CD4-positive, alpha-beta T cell (primary cell): Measurements from ENCODE around the gene ALK. TPM values are rescaled to one million over a fixed set of nuclear protein-coding genes. Genes with fewer than 3 reads are reported as not detected.

Experiments used
- ATAC-seq: fragments of 200-7000 bp; cut with Tn5 transposase; one replicate; pipeline ENCODE4 v1.10.0; 2022; ENCODE audit warnings: mild to moderate bottlenecking; ENCODE audit not compliant: poor library complexity
- CTCF ChIA-PET: fragments of 350-600 bp; sonication (Branson Sonifier 250); formaldehyde crosslinking; loops from one replicate; lab custom pipeline; 2021; ENCODE audit warnings: antibody characterized with exemption, inconsistent platforms; lab: Charles Lee
- POLR2A ChIA-PET: fragments of 350-600 bp; sonication (Branson Sonifier 250); formaldehyde crosslinking; loops from one replicate; lab custom pipeline; 2021; ENCODE audit warnings: antibody characterized with exemption, inconsistent platforms; lab: Charles Lee
- DNase-seq, 14 experiments: peaks; one replicate each; pipeline ENCODE4 v3.0.0-alpha.2; 2013 to 2020; ENCODE audit warnings: mixed read lengths in 2 of 14
- H3K27ac ChIP-seq, 2 donors: one replicate each; pipeline versions ENCODE4 v1.5.1 to v1.7.0; 2013; ENCODE audit warnings: low read length in 2 of 2, low read depth in 1 of 2, mild to moderate bottlenecking in 1 of 2
- H3K27me3 ChIP-seq, 2 experiments: 1 replicate in 1 of 2; 2 replicates in 1 of 2; pipeline versions ENCODE4 v1.6.1 to v1.7.0; 2013; ENCODE audit warnings: low read length in 2 of 2, control low read depth in 1 of 2, mild to moderate bottlenecking in 1 of 2, moderate library complexity in 1 of 2; ENCODE audit not compliant: insufficient read depth in 2 of 2, control insufficient read depth in 1 of 2
- H3K36me3 ChIP-seq: one replicate; pipeline ENCODE4 v1.6.1; 2013; ENCODE audit warnings: low read length, control low read depth; ENCODE audit not compliant: insufficient read depth
- H3K4me1 ChIP-seq: one replicate; pipeline ENCODE4 v1.6.1; 2013; ENCODE audit warnings: low read length, control low read depth; ENCODE audit not compliant: insufficient read depth
- H3K4me3 ChIP-seq: one replicate; pipeline ENCODE4 v1.5.1; 2013; ENCODE audit warnings: mild to moderate bottlenecking, low read length, moderate library complexity
- H3K9me3 ChIP-seq, 2 experiments: 1 replicate in 1 of 2; 2 replicates in 1 of 2; pipeline versions ENCODE4 v1.6.1 to v1.7.0; 2013; ENCODE audit warnings: low read length in 2 of 2, mild to moderate bottlenecking in 2 of 2, control low read depth in 1 of 2, moderate library complexity in 1 of 2; ENCODE audit not compliant: control insufficient read depth in 1 of 2, insufficient read depth in 1 of 2
- H3K27ac Mint-ChIP-seq: one replicate; pipeline ENCODE4 v1.8.0; 2020; ENCODE audit warnings: mixed read lengths
- H3K27me3 Mint-ChIP-seq: one replicate; pipeline ENCODE4 v1.8.0; 2021; ENCODE audit warnings: mixed read lengths
- H3K36me3 Mint-ChIP-seq: one replicate; pipeline ENCODE4 v1.8.0; 2021; ENCODE audit warnings: low read depth, mixed read lengths
- H3K4me1 Mint-ChIP-seq: one replicate; pipeline ENCODE4 v1.8.0; 2021; ENCODE audit warnings: low read depth, mixed read lengths
- H3K4me3 Mint-ChIP-seq: one replicate; pipeline ENCODE4 v1.8.0; 2020; ENCODE audit warnings: mild to moderate bottlenecking, mixed read lengths
- H3K9me3 Mint-ChIP-seq: one replicate; pipeline ENCODE4 v1.8.0; 2020; ENCODE audit warnings: mixed read lengths
- intact Hi-C, 2 experiments: fragments of 100-400 bp; cut with DNase I in 1 of 2; cut with micrococcal nuclease in 1 of 2; formaldehyde crosslinking; loops; one replicate each; pipeline versions ENCODE4 v1.15.1 to v1.9.0; 2023 to 2025; cut with DNase I, micrococcal nuclease
- total RNA-seq, 174 experiments: library from RNA in 2 of 174; stranded (reverse) in 2 of 174; gene quantifications; one replicate each; pipeline ENCODE4 v1.2.3 and lab custom pipeline; 2021 to 2026
- TF ChIP-seq, protein P1 (sequence below): fragments of 200-600 bp; IDR thresholded peaks from one replicate; pipeline ENCODE4 v1.8.0; 2022; ENCODE audit warnings: antibody characterized with exemption, mild to moderate bottlenecking

The ALK gene
- total RNA-seq, 2 experiments from 2014 or later = not detected

DNA sequence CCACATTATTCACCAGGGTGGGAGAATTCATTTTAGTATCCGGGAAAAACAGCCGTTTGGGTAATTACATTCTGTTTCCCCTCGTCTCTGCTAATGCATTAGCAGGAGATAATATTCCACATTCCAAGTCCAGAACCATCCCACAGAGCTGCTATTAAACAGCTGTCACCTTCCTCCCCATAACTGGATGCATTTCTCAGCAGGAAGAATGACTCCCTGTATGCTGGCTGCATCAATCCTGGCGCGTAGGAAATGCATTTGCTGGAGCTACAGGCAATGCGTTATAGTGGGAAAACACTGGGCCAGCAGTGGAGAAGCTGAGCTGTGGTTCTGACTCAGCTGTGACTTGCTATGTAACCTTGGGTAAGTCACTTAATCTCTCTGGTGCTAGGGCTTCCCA, 560.2 kb downstream of the ALK start:
- H3K4me3 ChIP-seq = no peak overlapping the region
- Mint-ChIP-seq H3K27me3 (peaks cover 25% of the 10 kb centered on the region), H3K4me1 (no peaks in the 10 kb centered on the region), H3K36me3 (no peaks in the 10 kb centered on the region), H3K4me3 (no peak overlapping the region), H3K27ac (no peak overlapping the region), H3K9me3 (no peaks in the 10 kb centered on the region)
- peaks cover 0 to 2% of the 10 kb centered on the region in 2 experiments for H3K27me3 ChIP-seq
- no peaks in the 10 kb centered on the region for H3K36me3 ChIP-seq
- ChIA-PET CTCF (no interaction called here), POLR2A (no interaction called here)
- no peak overlapping the region for H3K27ac ChIP-seq
- H3K4me1 ChIP-seq = no peaks in the 10 kb centered on the region
- H3K9me3 ChIP-seq = no peaks in the 10 kb centered on the region
- DNase-seq = no peak
- TF ChIP-seq, protein P1, sequence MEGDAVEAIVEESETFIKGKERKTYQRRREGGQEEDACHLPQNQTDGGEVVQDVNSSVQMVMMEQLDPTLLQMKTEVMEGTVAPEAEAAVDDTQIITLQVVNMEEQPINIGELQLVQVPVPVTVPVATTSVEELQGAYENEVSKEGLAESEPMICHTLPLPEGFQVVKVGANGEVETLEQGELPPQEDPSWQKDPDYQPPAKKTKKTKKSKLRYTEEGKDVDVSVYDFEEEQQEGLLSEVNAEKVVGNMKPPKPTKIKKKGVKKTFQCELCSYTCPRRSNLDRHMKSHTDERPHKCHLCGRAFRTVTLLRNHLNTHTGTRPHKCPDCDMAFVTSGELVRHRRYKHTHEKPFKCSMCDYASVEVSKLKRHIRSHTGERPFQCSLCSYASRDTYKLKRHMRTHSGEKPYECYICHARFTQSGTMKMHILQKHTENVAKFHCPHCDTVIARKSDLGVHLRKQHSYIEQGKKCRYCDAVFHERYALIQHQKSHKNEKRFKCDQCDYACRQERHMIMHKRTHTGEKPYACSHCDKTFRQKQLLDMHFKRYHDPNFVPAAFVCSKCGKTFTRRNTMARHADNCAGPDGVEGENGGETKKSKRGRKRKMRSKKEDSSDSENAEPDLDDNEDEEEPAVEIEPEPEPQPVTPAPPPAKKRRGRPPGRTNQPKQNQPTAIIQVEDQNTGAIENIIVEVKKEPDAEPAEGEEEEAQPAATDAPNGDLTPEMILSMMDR = no peak
- no peak for ATAC-seq
- intact Hi-C loops = no loop called here

DNA sequence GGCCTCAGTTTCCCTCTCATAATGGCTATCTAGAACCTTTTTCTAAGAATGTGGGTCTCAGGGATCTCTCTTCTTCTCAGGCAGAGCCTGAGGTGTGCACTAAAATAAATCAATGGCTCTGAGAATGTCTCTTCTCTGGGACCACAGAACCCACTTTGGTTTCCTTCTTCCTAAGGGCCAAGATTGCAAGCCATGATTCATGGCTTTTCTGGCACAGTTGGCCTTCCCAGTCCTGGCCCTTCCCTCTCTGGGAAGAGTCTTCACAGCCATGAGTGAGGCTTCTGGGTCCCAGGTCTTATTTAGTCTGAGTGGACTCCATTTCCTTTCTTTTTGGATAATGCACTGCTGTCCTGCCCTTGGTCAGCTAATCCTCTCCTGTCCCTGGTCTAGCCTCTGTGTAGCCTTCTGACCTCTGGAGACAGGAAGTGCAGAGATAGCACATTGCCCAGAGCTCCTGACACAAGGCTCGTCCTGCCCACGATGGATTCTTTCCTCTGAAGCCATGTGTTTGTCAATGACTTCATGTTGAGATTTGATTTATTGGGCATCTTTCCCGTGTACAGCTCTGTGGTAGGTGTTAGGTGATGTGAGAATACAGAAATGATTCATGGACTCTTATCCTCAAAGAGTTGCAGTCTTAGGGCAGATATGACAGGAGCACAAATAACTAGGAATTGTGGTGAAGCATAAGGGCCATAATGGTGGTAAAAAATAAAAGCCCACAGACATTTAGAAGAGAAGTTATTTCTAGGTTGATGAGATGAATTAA, 561.2 kb downstream of the ALK start:
- Histone ChIP-seq H3K9me3 (no peaks in the 10 kb centered on the region), H3K27ac (no peak overlapping the region), H3K4me1 (no peaks in the 10 kb centered on the region), H3K27me3 (peaks cover 0 to 2% of the 10 kb centered on the region in 2 experiments), H3K4me3 (no peak overlapping the region), H3K36me3 (no peaks in the 10 kb centered on the region)
- ChIA-PET POLR2A (no interaction called here), CTCF (no interaction called here)
- H3K9me3 Mint-ChIP-seq = no peaks in the 10 kb centered on the region
- TF ChIP-seq, protein P1 = no peak
- intact Hi-C loops = no loop called here
- H3K27ac Mint-ChIP-seq = no peak overlapping the region
- H3K4me1 Mint-ChIP-seq = no peaks in the 10 kb centered on the region
- peaks cover 18% of the 10 kb centered on the region for H3K27me3 Mint-ChIP-seq
- no peak overlapping the region for H3K4me3 Mint-ChIP-seq
- ATAC-seq (no peak), DNase-seq (no peak)
- no peaks in the 10 kb centered on the region for H3K36me3 Mint-ChIP-seq

DNA sequence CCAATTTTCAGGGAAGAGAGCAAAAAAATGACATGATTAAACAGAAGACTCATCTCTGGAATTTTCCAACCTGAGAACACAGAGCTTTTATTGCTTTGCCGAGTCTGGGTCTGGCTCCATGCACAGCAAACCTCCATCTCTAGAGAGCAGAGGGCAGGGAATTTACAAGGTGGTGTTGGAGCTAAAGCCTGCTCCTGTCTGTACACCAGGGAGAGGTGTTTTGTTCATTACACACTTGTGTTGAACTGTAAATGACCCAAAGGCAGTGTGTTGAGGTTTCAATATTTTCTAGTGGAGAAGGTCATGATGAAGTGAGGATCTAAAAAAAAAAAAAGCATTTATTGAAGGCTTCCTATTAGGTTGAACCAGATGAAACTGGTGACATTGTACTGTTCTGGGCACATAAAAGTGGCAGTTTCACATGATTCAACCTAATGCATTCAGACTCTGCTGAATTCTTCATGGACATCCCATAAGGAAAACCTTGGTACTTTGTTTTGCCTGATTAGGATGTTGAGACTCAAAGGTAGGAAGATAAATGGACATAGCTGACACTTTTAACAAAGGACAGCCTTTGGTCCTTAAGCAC, 567.9 kb downstream of the ALK start:
- H3K4me3 ChIP-seq = no peak overlapping the region
- Mint-ChIP-seq H3K27me3 (peaks cover 7% of the 10 kb centered on the region), H3K4me1 (no peaks in the 10 kb centered on the region), H3K27ac (no peak overlapping the region), H3K36me3 (no peaks in the 10 kb centered on the region), H3K9me3 (no peaks in the 10 kb centered on the region), H3K4me3 (no peak overlapping the region)
- ChIA-PET CTCF (no interaction called here), POLR2A (no interaction called here)
- H3K27ac ChIP-seq = no peak overlapping the region
- no peaks in the 10 kb centered on the region for H3K4me1 ChIP-seq
- ATAC-seq (no peak), DNase-seq (no peak)
- TF ChIP-seq, protein P1 = no peak
- H3K36me3 ChIP-seq = no peaks in the 10 kb centered on the region
- intact Hi-C loops = no loop called here
- H3K9me3 ChIP-seq = no peaks in the 10 kb centered on the region
- H3K27me3 ChIP-seq = peaks cover 0 to 3% of the 10 kb centered on the region in 2 experiments
